Kasumi-1 (cell line): ENCODE data around the gene WDR90.

Experiments used
- DNase-seq, 2 experiments: peaks; one replicate each; lab custom pipeline; 2025; lab: John Stamatoyannopoulos, UW

Gene WDR90

DNA sequence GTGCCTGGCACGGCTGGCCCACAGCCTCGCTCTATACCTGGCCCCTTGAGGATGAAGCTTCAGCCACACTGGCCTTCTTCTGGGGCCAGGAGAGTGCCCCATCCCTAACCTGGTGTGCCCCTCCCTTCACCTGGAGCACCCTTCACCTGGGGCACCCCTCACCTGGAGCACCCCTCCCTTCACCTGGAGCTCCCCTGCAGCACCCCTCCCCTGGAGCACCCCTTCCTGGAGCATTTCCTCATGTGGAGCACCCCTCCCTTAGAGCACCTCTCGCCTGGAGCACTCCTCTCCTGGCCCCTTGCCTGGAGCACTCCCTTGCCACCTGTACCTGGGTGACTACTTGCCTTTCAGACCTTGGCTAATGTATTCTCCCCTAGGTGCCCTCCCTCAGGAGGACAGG lies 58.9 kb downstream of the WDR90 start:
- no peak for DNase-seq

DNA sequence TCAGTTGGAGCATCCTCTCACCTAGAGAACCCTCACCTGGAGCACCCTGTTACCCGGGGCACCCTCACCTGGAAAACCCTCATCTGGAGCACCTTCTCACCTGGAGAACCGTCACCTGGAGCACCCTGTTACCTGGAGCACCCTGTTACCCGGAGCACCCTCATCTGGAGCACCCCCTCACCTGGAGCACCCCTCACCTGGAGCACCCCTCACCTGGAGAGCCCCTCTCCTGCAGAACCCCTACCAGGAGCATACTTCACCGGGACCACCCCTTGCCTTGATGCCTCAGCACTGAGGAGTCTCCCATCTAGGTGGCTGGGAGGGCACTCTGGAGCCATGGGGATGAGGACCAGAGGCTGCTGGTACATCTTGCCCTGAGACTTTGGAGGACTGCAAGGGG lies 59.8 kb downstream of the WDR90 start:
- DNase-seq: no peak

DNA sequence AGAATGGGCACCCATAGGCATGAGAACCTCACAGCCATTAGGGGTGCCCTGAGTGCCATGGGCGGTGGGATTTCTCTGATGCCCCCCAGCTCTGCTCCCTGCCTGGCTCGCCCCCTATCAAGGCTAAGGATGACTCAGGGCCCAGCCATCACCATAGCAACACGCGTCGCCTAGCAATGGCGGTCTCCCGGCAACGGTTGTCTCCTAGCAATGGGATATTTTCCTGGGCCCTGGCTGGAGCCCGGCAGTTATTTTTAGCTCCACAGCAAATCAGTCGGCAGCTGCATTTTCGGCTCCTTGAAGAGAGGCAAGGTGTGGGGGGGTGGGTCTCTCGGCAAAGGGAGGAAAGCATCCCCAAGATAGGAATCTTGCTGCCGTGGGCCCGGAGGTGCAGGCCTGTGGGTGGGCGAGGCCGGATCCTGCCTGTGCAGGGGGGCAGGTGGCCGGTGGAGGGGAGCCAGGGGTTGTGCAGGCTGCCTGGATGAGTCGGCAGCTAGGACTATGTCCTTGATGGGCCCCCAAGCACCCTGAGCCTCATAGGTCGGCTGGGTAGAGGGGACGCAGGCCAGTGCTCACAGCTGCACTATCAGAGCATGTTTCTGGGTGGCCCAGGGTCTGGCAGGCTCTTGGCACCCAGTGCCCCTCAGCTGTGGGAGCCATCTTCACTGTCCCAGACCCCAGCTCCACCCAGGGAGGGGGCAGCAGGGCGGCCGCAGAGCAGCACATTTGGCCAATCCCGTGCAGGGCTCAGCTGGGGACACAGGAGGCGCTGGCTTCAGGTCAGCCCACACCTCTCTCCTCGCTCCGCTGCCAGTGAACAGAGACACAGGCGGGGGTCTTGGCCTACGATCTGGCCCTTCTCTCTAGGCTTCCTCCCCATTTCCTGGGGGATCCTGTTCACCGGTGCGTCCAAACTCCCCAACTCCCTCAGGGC lies 60.7 kb downstream of the WDR90 start:
- DNase-seq: no peak

DNA sequence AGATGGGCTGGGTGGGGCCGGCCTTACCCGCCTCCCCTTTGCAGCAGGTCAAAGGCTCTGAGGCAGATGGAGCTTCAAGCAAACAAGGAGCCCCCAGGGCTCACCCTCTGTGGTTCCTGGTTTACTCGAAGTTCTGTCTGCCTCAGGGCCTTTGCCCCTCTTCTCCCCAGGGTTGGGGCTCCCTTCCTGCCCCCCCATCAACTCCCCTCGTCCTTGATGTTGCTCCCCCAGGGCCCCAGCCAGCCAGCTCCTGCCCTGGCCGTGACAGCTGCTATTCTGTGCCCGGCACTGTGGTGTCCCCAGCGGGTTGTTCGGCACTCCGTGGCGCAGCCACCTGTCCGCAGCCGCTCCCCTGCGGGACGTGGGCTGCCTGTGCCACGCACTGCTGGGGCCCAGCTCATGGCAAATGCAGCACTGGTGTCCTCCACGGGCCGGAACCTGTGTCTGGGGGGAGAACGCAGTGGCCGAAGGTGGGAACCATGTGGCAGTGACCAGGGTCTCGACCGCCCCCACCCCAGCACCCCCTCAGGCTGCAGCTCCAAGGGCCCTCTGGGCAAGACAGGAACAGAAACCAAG lies 61.4 kb downstream of the WDR90 start:
- no peak for DNase-seq

DNA sequence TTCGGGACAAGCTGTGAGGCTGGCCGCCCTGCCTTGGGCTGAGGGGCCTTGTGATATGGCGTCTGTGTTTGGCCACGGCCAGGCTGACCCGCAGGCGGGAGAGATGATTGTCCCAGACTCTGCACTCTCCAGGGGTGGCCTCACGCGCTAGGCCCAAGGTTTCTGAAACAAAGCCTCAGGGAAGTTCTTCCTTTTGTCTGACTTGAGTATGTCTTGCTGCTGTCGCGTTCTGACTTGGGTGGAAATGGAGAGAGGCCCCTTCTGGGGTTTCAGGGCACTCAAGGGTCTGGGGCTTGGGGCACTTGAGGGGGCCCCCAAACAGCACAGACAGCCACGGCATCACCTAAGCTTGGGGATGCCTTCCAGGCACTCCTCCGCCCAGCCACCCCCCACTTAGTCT lies 61.9 kb downstream of the WDR90 start:
- DNase-seq: no peak

DNA sequence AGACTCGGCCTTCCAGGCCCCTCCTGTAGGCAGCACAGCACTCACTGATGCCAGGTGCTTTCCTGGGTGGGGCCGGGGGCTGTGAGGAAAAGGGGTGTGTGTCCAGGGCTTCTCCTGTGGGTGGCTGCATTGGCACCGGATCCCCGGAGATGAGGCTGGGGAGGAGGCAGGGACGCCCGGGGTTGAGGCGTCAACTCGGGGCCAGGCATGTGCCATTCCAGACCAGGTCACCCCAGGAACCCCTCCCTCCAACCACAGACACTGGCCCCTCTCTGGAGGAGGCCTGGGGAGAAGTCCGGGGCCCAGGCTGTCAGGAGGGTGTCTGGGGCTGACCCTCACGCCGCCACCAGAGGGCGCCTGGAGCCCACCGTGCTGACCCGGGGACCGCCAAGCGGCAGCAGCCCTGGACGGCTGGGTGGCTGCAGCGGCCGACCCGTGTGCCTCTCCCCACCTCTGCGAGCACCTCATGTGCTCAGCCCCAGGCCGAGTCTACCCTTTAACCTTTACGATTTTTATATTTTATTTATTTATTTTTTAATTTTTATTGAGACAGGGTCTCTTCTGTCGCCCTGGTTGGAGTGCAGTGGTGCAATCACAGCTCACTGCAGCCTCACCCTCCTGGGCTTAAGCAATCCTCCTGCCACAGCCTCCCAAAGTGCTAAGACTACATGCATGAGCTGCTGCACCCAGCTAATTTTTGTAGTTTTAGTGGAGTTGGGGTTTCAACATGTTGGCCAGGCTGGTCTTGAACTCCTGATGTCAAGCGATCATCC lies 62.6 kb downstream of the WDR90 start:
- peak in 1 of 2 experiments; percentile 6 for DNase-seq

DNA sequence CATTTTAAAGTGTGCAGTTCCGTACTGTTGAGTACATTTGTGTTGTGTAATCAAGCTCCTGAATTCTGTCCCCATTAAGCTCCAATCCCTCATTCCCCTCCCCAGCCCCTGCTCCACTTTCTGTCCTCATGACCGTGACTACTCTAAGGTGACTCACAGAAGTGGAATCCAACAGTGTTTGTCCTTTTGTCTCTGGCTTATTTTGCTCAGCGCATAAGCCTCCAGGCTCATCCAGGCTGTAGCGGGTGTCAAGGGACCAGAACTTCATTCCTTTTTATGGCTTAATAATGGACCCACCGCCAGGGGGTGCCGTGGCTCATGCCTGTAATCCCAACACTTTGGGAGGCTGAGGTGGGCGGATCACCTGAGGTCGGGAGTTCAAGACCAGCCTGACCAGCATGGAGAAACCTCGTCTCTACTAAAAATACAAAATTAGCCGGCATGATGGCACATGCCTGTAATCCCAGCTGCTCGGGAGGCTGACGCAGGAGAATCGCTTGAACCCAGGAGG lies 63.6 kb downstream of the WDR90 start:
- peak in 1 of 2 experiments; percentile 13 for DNase-seq

DNA sequence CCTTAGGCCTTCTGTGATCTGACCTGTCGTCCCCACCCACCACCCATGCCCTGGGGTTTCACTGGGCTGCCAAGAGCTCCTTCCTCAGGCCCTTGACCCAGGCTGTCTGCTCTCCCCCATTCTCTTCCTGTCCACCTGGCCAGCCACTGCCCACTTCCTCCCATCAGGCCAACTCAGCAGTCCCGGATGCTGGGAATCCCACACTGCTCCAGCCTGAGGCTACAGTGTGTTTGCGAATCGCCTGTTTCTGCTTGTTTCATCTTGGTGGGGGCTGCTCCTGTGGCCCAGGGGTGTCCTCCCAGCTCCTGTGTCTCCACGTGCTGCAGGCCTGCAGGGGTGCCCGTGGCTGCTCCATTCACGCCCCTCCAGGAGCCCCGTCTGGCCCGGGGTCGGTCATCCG lies 64.9 kb downstream of the WDR90 start:
- no peak for DNase-seq

DNA sequence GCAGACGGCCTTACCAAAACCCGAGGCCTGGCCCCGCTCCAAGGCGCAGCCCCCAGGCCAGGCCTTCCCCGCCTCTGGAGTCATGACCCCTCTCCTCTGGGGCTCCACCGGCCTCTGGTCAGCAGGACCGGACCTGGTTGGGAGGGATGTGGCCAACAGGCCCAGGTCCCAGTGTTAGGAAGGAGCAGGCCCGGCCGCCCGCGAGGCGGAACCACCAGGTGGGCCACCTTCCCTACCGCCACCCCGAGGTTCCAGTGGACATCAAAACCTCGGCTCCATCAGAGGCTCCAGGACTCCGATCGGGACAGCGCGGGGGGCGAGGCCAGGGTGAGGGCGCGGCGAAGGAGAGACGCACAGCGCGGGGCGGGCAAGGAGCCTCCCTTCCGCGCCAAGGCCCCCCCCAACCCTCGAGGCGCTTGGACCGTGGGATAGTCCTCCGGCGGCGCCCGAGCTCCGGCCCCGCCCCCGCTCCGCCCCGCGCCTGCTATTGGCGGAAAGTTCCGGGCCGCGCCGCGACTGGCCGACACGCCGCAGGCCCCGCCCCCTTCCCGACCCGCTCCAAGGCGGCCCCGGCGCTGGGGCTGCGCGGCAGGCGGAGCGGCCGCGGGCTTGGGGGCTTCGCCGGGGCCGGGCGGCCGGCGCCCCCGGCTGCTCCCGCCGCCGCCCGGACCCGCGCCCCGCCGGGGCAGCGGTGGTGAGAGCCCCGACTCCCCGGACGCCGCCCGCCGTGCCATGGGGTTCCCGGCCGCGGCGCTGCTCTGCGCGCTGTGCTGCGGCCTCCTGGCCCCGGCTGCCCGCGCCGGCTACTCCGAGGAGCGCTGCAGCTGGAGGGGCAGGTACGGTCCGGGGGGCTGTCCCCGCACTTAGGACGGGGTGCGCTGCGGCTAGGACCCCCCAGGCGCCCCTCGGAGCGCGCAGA lies 65.7 kb downstream of the WDR90 start, which contains the start of gene METRN:
TSS of gene METRN (plus strand) at position 561 of the 919 bp plus-strand sequence. CDS start at position 733, 172 bp downstream.
- DNase-seq: peak; percentile 26 to 40

DNA sequence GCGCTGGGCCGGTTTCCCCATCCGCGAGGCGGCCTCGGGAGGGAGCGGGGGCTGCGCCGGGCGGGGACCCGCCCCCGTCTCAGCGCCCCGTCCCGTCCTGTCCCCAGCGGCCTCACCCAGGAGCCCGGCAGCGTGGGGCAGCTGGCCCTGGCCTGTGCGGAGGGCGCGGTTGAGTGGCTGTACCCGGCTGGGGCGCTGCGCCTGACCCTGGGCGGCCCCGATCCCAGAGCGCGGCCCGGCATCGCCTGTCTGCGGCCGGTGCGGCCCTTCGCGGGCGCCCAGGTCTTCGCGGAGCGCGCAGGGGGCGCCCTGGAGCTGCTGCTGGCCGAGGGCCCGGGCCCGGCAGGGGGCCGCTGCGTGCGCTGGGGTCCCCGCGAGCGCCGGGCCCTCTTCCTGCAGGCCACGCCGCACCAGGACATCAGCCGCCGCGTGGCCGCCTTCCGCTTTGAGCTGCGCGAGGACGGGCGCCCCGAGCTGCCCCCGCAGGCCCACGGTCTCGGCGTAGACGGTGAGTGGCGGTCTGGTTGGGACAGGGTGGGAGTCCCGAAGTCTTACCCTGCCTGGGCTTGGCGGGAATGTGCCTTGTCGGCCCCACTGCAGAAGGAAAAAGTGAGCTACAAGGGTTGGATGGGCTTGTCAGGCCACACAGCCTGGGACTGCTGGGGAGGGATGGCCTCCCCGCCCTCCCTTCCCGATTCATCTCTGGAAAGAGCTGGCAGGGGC lies 66.5 kb downstream of the WDR90 start:
- no peak for DNase-seq

DNA sequence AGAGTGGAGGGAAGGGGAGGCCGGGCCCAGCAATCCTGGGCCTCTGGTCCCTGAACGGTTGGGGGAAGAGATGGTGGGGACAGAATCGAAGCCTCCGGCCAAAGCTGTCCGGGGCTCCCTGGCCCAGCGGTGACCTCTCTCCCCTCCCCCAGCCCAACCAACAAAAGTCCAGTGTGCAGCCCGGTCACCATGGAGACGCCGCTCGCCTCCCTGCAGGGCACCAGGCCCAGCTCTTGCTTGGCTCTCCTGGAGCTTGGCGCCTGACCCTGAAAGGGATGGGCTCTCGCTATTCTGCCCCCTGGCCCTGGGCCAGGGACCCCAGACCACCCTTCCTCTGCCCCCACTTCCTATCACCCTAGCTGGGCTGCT lies 67.0 kb downstream of the WDR90 start:
- DNase-seq: no peak

DNA sequence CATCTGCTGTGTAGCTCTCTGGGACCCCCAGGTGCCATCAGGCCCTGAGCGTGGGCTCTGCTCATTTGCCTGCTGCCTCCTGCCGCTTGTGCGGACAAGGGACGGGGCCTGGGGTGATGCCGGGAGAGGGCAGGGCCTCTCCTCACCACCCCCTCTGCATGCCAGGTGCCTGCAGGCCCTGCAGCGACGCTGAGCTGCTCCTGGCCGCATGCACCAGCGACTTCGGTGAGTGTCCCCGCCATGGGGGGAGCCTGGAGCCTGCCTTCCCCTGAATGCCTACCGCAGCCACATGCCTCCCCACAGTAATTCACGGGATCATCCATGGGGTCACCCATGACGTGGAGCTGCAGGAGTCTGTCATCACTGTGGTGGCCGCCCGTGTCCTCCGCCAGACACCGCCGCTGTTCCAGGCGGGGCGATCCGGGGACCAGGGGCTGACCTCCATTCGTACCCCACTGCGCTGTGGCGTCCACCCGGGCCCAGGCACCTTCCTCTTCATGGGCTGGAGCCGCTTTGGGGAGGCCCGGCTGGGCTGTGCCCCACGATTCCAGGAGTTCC lies 67.7 kb downstream of the WDR90 start:
- DNase-seq: no peak
